GM12801 (cell line): ENCODE data around the gene APLP1.

Experiments used
- CTCF ChIP-seq: IDR thresholded peaks from one replicate; pipeline ENCODE4 v1.5.1; 2011; ENCODE audit warnings: control low read depth; ENCODE audit not compliant: insufficient read length; ENCODE audit errors: extremely low read depth

APLP1 gene

GRCh38 chr19:35868172-35868822, at the start of gene APLP1:
APLP1 (plus strand) TSS chr19:35868574; CDS start chr19:35868637, 63 bp downstream.
- no peak for TF ChIP-seq CTCF

GRCh38 chr19:35822579-35822978, 45.8 kb upstream of the APLP1 start:
- no peak for TF ChIP-seq CTCF

GRCh38 chr19:35824150-35824549, 44.2 kb upstream of the APLP1 start:
- TF ChIP-seq CTCF: no peak

GRCh38 chr19:35828692-35829301, 39.6 kb upstream of the APLP1 start:
- TF ChIP-seq CTCF: no peak

GRCh38 chr19:35830986-35831385, 37.4 kb upstream of the APLP1 start:
- no peak for TF ChIP-seq CTCF

- no peak for TF ChIP-seq CTCF
Observed at GRCh38 chr19:35832054-35832453, 36.3 kb upstream of the APLP1 start.

GRCh38 chr19:35833972-35834371, 34.4 kb upstream of the APLP1 start:
- no peak for TF ChIP-seq CTCF
